Mesendoderm (in vitro differentiated cells): Measurements from ENCODE around the gene MAP3K8.
A peak's percentile ranks its signal among the peaks of the same experiment; 100 is the strongest.

Experiments
- DNase-seq: peaks from one replicate; pipeline ENCODE4 v3.0.0; 2013
- H2AK5ac ChIP-seq: 2 replicates; pipeline ENCODE4 v1.6.1; 2013; ENCODE audit warnings: low read length, inconsistent platforms
- H2BK120ac ChIP-seq: 2 replicates; pipeline ENCODE4 v1.6.1; 2013; ENCODE audit warnings: low read depth, mild to moderate bottlenecking, low read length, moderate library complexity, mixed read lengths
- H2BK15ac ChIP-seq: replicated peaks from 2 replicates; pipeline ENCODE4 v1.6.1; 2013; ENCODE audit warnings: low read depth, mild to moderate bottlenecking, moderate library complexity
- H2BK5ac ChIP-seq: 2 replicates; pipeline ENCODE4 v1.6.1; 2013; ENCODE audit warnings: low read length, inconsistent platforms
- H3K18ac ChIP-seq: 2 replicates; pipeline ENCODE4 v1.6.1; 2013; ENCODE audit warnings: mild to moderate bottlenecking, low read length, mixed read lengths
- H3K23ac ChIP-seq: one replicate; pipeline ENCODE4 v1.6.1; 2013; ENCODE audit warnings: low read length
- H3K27ac ChIP-seq: 2 replicates; pipeline ENCODE4 v1.5.1; 2013; ENCODE audit warnings: low read depth, mild to moderate bottlenecking, inconsistent platforms, low read length, moderate library complexity
- H3K27me3 ChIP-seq: 2 replicates; pipeline ENCODE4 v1.6.1; 2013; ENCODE audit warnings: low read length, control low read depth, mild to moderate bottlenecking, inconsistent platforms; ENCODE audit not compliant: insufficient read depth, poor library complexity
- H3K36me3 ChIP-seq: 2 replicates; pipeline ENCODE4 v1.6.1; 2013; ENCODE audit warnings: low read length, inconsistent platforms; ENCODE audit not compliant: control insufficient read depth, insufficient read depth
- H3K4ac ChIP-seq: one replicate; pipeline ENCODE4 v1.6.1; 2013; ENCODE audit warnings: low read depth, mild to moderate bottlenecking, low read length, moderate library complexity
- H3K4me1 ChIP-seq: 2 replicates; pipeline ENCODE4 v1.6.1; 2013; ENCODE audit warnings: low read depth, low read length, inconsistent platforms; ENCODE audit not compliant: control insufficient read depth
- H3K4me2 ChIP-seq: 2 replicates; pipeline ENCODE4 v1.6.1; 2013; ENCODE audit warnings: low read length
- H3K4me3 ChIP-seq: 2 replicates; pipeline ENCODE4 v1.5.1; 2013; ENCODE audit warnings: mild to moderate bottlenecking, low read length
- H3K56ac ChIP-seq: one replicate; pipeline ENCODE4 v1.6.1; 2013; ENCODE audit warnings: low read length
- H3K79me1 ChIP-seq: 2 replicates; pipeline ENCODE4 v1.6.1; 2013; ENCODE audit warnings: low read length, inconsistent platforms
- H3K79me2 ChIP-seq: 2 replicates; pipeline ENCODE4 v1.6.1; 2013; ENCODE audit warnings: mild to moderate bottlenecking, low read length; ENCODE audit not compliant: control insufficient read depth, insufficient read depth
- H3K9ac ChIP-seq: 2 replicates; pipeline ENCODE4 v1.6.1; 2013; ENCODE audit warnings: low read length, inconsistent platforms
- H4K5ac ChIP-seq: one replicate; pipeline ENCODE4 v1.6.1; 2013; ENCODE audit warnings: low read length
- H4K8ac ChIP-seq: one replicate; pipeline ENCODE4 v1.6.1; 2013; ENCODE audit warnings: low read depth, mild to moderate bottlenecking, control low read depth, low read length, moderate library complexity
- WGBS: extraction: QIAGEN DNeasy Blood & Tissue Kit; methylation state at CpG from one replicate; pipeline ENCODE4 v1.1.7; 2013; ENCODE audit warnings: low lambda C conversion rate, missing lambda C conversion rate; ENCODE audit not compliant: insufficient coverage; ENCODE audit errors: extremely low coverage; 5-methylcytosine and 5-hydroxymethylcytosine counted together

Gene MAP3K8

GRCh38 chr10:30415593-30415992, 18.4 kb upstream of the MAP3K8 start:
- Histone ChIP-seq H4K8ac (no peak overlapping the region), H3K79me1 (no peaks in the 10 kb centered on the region), H3K18ac (no peak overlapping the region), H3K79me2 (no peaks in the 10 kb centered on the region), H3K4ac (no peak overlapping the region), H4K5ac (no peak overlapping the region), H2BK5ac (no peak overlapping the region), H3K27ac (no peak overlapping the region), H3K56ac (no peak overlapping the region), H3K27me3 (no peaks in the 10 kb centered on the region), H2AK5ac (no peak overlapping the region), H3K4me1 (no peaks in the 10 kb centered on the region), H3K23ac (no peak overlapping the region), H3K4me2 (no peak overlapping the region), H3K36me3 (no peaks in the 10 kb centered on the region), H2BK15ac (no peak overlapping the region), H3K9ac (no peak overlapping the region), H3K4me3 (no peak overlapping the region), H2BK120ac (no peak overlapping the region)
- no peak for DNase-seq
- WGBS = no CpG with 5 or more reads among the region's 7 CpGs

- no CpG with 5 or more reads among the region's 3 CpGs for WGBS
- no peak overlapping the region for H4K8ac ChIP-seq
- no peak for DNase-seq
These were observed 16.7 kb upstream of the MAP3K8 start for GRCh38 chr10:30417301-30417700.

GRCh38 chr10:30420266-30420665, 13.7 kb upstream of the MAP3K8 start:
- no peak overlapping the region for H3K9ac ChIP-seq
- no peak overlapping the region for H2BK120ac ChIP-seq
- peaks cover 6% of the 10 kb centered on the region for H3K4me1 ChIP-seq
- no peak overlapping the region for H3K56ac ChIP-seq
- H3K18ac ChIP-seq = no peak overlapping the region
- H3K23ac ChIP-seq = no peak overlapping the region
- no peak overlapping the region for H2BK15ac ChIP-seq
- H3K4me2 ChIP-seq = no peak overlapping the region
- peak overlapping the region; percentile 7 for H3K4ac ChIP-seq
- H3K27ac ChIP-seq = no peak overlapping the region
- H3K27me3 ChIP-seq = no peaks in the 10 kb centered on the region
- H3K4me3 ChIP-seq = no peak overlapping the region
- no peak overlapping the region for H4K5ac ChIP-seq
- H3K79me2 ChIP-seq = no peaks in the 10 kb centered on the region
- no peak for DNase-seq
- no peak overlapping the region for H2BK5ac ChIP-seq
- H3K79me1 ChIP-seq = no peaks in the 10 kb centered on the region
- no peaks in the 10 kb centered on the region for H3K36me3 ChIP-seq
- no peak overlapping the region for H2AK5ac ChIP-seq
- no CpG with 5 or more reads among the region's 2 CpGs for WGBS
- H4K8ac ChIP-seq = no peak overlapping the region

More at GRCh38 chr10:30417301-30417700, 16.7 kb upstream of the MAP3K8 start:
- Histone ChIP-seq H3K79me1 (no peaks in the 10 kb centered on the region), H3K4me3 (no peak overlapping the region), H3K36me3 (no peaks in the 10 kb centered on the region), H3K79me2 (no peaks in the 10 kb centered on the region), H3K18ac (no peak overlapping the region), H2BK5ac (no peak overlapping the region), H4K5ac (no peak overlapping the region), H2AK5ac (no peak overlapping the region), H2BK120ac (peak overlapping the region; percentile 32), H2BK15ac (no peak overlapping the region), H3K27ac (no peak overlapping the region), H3K9ac (no peak overlapping the region), H3K23ac (no peak overlapping the region), H3K4me2 (no peak overlapping the region), H3K4me1 (no peaks in the 10 kb centered on the region), H3K56ac (no peak overlapping the region), H3K4ac (peak overlapping the region; percentile 48), H3K27me3 (no peaks in the 10 kb centered on the region)

- H3K36me3 ChIP-seq = no peaks in the 10 kb centered on the region
- H3K79me2 ChIP-seq = no peaks in the 10 kb centered on the region
- H2BK5ac ChIP-seq = no peak overlapping the region
- H4K8ac ChIP-seq = no peak overlapping the region
- no CpG with 5 or more reads among the region's 1 CpG for whole genome bisulfite sequencing
- H3K27ac ChIP-seq = no peak overlapping the region
- no peak overlapping the region for H3K4me3 ChIP-seq
- no peaks in the 10 kb centered on the region for H3K27me3 ChIP-seq
- peaks cover 6% of the 10 kb centered on the region for H3K4me1 ChIP-seq
- no peak overlapping the region for H4K5ac ChIP-seq
- H2AK5ac ChIP-seq = no peak overlapping the region
- no peak overlapping the region for H3K4me2 ChIP-seq
- H3K18ac ChIP-seq = no peak overlapping the region
- H3K9ac ChIP-seq = no peak overlapping the region
- H3K79me1 ChIP-seq = no peaks in the 10 kb centered on the region
- H3K4ac ChIP-seq = no peak overlapping the region
- H3K56ac ChIP-seq = no peak overlapping the region
- no peak for DNase-seq
- H2BK120ac ChIP-seq = no peak overlapping the region
- H3K23ac ChIP-seq = no peak overlapping the region
- H2BK15ac ChIP-seq = no peak overlapping the region
These were observed 13.2 kb upstream of the MAP3K8 start for GRCh38 chr10:30420766-30421165.

- H3K79me1 ChIP-seq = no peaks in the 10 kb centered on the region
- H4K8ac ChIP-seq = peak overlapping the region; percentile 13
- H3K4ac ChIP-seq = peak overlapping the region; percentile 49
- DNase-seq = no peak
- no peaks in the 10 kb centered on the region for H3K27me3 ChIP-seq
- no peak overlapping the region for H3K56ac ChIP-seq
- no peaks in the 10 kb centered on the region for H3K36me3 ChIP-seq
- peak overlapping the region; percentile 97 for H3K18ac ChIP-seq
- peak overlapping the region; percentile 99 for H2BK15ac ChIP-seq
- H2BK120ac ChIP-seq = peak overlapping the region; percentile 84
- no peaks in the 10 kb centered on the region for H3K79me2 ChIP-seq
- WGBS = no CpG with 5 or more reads among the region's 7 CpGs
- H3K27ac ChIP-seq = no peak overlapping the region
- H3K23ac ChIP-seq = no peak overlapping the region
- no peak overlapping the region for H2BK5ac ChIP-seq
- H2AK5ac ChIP-seq = no peak overlapping the region
- no peak overlapping the region for H3K4me3 ChIP-seq
- H3K4me2 ChIP-seq = no peak overlapping the region
- H3K4me1 ChIP-seq = peaks cover 6% of the 10 kb centered on the region
- no peak overlapping the region for H3K9ac ChIP-seq
- H4K5ac ChIP-seq = no peak overlapping the region
These were observed 11.8 kb upstream of the MAP3K8 start for GRCh38 chr10:30422151-30422695.
